ENCODE data around the gene CELSR3.
A peak's percentile ranks its signal among the peaks of the same experiment; 100 is the strongest.

CELSR3 gene

DNA sequence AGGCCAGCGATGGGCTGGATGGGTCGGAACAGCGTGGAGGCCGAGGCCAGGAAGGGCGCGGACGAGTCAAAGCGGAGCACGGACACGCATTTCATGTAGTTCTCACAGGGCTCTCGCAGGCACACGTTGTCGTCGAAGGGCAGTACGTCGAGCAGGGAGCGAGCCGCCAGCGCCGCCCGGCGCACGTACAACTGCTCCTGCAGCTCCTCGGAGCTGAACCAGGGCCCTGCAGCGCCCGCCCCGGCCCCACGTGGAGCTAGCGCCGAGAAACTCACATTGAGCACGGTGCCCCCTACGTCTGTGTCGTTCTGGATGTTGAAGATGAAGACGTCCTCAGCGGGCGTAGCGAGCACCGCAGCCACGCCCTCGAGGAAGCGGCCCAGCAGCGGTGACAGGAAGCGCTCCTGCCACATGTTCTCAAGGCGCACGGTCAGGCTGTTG, 5.8 kb downstream of the CELSR3 start:
- DNase-seq (ENCODE audit: low spot score): no peak

DNA sequence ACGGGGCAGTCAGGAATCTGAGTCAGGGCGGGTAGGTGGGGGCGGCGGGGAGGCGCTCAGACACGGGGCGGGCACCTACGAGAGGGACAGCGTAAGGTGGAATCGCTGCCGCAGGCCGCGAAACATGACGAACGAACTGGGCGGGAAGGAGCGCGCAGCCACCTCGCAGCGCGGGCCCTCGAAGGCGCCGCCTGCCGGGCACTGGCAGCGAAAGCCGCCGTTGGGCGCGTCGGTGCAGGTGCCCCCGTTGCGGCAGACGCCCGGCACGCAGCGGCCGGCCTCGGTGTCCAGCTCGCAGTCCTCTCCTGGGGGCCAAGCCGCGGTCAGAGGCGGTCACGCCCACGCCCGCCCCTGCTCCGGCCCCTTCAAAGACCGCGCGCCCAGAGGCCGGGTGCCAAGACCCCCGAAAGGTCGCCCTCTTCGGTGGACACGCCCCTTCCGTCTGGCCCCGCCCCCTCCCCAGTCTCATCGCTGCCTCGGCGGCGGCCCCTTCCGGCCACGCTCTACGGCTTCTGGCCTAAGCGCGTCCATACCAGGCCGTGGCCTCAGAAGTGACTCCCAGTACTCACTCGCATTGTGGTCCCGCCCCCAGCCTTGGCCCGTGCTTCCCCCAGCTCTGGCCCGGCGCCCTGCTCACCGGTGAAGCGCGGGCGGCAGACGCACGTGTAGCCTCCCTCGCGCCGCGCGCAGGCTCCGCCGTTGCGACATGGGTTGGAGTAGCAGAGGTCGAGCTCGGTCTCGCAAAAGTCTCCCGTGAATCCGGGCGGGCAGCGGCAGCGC, 6.4 kb downstream of the CELSR3 start:
- peak; percentile 91 for DNase-seq (ENCODE audit: low spot score)

DNA sequence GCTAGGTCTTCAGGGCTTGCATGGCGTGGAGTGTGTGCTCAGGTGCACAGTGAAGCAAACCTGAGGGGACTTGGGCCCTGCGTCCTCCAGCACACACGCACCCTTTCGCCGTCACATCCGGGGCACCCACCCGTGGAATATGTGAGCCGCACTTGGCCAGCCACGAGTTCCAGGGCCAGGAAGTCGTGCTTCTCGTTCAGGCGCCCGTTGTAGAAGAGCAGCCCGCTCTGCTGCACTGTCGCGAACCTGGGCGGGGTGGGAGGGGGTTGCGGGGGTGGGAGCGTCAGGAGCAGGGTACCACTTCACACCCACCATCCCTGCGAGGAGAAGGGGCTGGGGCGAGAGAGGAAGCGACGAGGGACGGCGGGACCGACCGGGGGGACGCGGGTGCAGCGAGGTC, 7.1 kb downstream of the CELSR3 start:
- DNase-seq (ENCODE audit: low spot score): peak; percentile 27

DNA sequence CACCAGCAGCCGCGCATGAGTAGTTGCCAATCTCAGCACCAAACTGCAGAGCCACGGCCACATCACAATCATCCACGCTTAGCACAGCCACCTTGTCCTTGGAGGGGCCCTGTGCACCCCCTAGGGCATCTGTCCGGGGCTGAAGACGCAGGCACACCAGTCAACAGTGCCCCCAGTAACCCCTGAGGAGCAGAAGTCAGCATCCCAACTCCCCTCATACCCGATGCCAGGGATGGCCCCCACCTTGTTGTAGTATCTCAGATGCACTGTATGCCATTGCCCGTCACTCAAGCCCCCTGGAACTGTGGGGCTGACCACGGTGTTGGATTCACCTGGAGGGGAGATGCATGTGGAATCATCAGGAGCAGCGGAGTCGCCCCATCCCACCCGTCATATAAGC, 7.6 kb downstream of the CELSR3 start:
- no peak for DNase-seq (ENCODE audit: low spot score)

DNA sequence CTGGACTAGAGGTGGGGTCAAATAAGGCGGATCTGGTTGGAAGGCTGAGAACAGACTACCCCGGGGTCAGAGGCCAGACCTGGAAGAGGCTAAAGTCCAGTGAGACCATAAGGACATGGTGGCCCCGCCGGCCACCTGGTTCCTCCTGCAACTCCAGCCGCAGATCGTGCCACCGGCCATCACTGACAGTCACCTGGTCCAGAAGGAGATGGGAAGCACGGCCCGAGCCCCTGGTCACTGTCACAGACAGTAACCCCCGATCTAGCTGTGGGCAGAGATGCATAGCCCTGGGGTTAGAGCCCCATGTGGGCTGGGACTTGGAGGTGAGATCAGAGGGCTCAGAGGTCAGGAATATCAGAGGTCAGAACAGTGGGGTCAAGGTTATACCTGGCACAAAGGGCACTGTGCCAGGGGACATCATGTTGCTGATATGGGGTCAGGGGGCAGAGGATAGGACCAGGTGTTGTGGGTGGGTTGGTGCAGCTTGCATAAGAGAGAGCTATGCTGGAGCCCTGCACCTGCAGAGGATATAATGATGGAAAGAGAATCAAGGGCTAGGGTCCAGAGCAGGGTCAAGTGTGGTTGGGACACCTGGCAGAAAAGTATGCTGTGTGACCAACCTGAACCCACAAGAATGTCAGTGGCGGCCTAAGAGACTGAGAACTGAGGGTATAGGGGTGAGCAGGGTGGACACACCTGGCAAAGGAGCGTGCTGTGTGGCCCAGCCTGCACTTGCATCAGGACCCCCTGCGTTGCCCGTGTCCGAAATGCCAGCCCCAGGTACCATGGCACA, 9.6 kb downstream of the CELSR3 start:
- DNase-seq (ENCODE audit: low spot score): no peak

DNA sequence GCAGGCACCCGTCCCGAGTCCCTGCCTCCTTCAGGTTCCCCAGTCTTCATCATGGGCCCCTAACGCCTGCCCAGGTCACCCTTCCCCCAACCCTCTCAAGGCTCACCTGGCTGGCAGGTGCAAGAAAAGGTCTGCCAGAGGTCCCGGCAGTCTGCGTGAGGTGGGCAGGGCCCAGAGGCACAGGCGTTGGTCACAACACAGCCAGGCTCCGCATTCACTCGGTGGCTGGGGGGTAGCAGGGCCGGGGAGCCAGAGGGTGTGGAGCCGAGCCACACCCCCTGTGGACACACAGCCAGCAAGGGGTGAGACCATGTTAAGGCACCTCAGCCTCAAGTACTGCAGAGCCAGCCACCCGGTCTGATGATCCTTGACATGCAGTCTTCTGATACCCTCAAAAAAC, 10.9 kb downstream of the CELSR3 start:
- no peak for DNase-seq (ENCODE audit: low spot score)

DNA sequence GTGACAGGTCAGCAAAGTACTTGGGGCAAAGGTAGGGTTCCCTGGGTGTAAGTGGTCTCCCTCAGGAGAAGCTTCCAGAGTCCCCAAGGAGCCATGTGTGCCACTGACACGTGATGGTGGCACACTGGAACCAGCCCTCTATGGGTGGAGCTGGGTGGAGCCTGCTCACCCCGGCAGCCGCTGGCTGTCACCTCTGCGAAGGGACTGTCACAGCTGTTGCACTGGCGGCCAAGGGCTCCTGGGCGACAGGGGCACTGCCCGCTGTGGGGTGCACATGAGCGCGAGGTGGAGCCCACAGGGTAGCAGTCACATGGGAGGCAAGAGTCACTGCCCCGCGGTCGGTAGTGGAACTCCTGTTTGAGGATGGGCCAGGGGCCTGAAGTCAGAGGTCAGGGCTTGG, 12.0 kb downstream of the CELSR3 start:
- no peak for DNase-seq (ENCODE audit: low spot score)

DNA sequence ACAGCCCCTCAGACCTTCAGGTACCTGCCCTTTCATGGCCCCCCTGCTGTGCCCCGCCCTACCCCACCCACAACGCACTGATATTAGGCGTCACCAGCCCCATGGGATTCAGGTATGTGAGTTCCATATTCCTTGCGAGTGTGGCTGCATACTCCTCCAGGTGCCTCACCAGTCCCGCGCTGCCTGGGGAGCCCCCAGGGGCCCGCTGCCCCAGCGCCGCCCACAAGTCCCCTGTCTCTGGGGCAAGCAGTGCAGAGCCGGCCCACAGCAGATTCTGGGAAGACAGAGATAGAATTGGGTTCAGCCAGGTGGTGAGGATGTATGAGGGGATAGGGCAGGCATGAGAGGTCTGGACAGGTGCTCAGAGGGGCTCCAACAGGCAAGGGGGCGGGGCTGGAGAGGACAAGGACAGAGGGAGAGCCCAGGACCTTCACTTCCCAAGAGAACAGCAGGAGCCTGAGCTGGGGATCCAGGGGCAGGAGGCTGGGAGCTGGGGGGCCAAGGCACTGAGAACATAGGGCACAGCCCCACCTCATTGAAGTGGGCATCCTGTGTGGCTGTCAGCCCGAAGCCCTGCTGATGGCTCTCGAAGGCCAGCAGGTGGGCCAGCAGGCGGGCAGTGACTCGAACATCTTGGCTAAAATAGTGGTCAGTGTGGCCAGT, 14.4 kb downstream of the CELSR3 start:
- DNase-seq (ENCODE audit: low spot score): no peak

DNA sequence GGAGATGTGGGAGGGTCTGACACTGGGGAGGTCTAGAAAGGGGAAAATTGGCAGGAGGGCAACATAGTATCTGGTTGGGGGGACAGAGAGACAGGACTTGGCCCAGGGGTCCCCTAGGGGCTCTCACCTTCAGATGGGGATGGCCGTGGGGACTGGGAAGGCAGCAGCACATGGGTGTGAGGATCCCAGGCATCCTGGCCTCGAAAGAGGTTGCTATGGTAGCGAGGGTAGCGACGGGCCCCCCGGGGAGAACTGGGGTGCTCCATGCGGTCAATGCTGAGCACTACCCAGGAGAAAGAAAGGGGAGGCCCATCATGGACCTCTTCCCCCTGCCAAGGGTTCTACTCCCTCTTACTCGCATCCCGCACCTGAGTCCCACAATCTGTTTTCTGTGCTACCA, 15.0 kb downstream of the CELSR3 start:
- no peak for DNase-seq (ENCODE audit: low spot score)

DNA sequence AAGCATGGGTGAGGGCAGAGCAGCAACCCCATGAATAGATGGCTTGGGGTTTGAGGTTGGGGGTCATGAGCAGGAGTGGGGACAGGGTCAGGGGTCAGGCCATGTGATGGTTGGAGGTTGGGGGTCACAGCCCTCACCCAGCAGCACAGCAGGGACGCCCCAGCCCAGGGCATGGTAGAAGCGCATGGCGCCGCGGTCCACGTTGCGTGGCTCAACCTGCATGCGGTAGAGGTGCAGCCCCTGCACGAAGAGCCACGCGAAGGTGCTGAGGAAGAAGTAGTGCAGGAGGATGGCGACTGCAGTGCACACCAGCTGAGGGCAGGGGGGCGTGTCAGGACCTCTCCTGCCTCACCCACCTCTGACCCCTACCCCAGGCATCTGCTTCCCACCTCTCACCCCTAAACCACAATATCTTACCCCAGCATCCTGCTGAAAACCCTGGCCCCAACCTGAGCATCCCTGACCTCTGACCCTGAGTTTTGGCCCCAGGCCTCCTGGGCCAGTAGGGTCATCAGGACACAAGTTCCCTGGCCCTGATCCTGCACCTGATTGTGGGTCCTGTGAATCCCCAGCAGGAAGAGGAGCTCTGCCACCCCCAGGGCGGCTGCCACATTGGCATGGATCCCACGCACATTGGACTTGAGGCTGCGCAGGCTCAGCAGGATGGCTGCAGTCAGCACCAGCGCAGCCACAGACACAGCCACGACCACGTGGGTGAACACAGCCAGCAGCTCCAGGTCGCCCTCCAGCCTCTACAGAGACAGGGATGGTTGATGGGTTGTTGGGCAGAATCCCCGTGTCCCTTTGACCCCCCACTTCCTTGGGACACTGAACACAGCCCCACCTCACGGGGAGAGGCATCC, 17.6 kb downstream of the CELSR3 start:
- DNase-seq (ENCODE audit: low spot score): no peak

DNA sequence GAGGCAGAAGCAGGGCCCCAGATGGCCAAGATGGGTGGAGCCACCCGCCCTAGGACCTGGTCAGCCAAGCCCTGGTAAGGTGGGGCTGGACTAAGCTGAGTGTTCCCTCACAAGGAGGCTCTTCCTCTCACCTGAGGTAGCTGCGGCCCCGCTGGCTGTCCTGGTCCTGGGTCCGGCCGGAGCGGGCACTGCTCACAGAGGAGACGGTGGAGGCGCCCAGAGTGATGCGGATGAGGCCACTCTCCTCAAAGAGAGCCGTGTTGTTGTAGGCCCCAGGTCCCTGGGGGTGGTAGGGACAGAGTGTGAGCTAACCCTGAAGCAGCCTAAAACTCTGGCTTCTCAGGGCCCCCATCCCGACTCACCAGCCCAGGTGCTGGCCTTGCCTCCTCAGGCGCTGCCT, 20.1 kb downstream of the CELSR3 start:
- DNase-seq (ENCODE audit: low spot score): no peak

DNA sequence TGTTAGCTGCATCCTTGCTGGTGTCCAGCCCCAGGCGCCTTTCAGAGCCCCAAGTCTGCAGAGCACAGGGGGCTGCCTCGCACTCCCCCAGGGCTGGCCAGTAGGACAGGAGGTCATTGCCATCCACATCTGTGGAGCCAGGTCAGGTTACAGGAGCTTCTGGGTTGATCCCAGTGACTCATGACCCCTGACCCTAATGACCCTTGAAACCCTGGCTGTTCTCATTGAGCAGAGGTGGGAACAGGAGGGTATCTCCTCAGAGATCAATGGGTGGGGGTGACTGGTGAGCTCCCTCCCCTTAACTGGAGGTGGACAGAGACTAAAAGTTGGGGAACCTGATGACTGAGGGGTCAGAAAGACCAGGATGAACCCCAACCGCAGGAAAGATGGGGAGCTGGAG, 21.3 kb downstream of the CELSR3 start:
- DNase-seq (ENCODE audit: low spot score): no peak

DNA sequence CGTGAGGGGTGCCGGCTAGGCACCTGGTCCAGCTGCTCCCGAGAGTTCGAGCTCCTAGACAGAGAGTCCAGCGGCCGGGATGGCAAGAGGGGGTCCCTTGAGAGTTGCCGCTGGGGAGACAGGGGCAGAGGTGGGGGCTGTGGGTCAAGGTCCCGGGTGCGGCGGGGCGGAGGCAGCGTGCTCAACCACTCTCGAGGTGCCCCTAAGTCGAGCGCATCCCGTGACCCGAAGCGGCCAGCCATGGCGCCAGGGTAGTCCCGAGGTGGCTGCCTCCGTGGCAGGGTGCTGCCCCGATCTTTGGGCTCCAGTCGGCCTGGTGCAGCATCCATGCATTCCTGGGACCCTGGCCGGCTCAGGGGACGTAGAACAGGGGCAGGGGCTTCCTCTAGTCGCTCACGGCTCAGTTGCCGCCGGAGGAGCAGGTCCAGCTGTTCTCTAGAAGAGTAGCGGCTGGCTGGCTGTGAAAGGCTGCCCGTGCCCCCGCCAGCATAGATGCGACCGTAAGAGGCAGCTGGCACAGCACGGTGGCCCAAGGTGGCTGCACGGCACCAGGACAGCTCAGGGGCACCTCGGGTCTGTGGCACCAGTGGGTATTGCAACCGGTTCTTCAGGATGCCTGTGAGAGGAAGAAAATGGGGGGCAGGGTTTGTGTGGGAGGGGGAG, 22.6 kb downstream of the CELSR3 start:
- no peak for DNase-seq (ENCODE audit: low spot score)

DNA sequence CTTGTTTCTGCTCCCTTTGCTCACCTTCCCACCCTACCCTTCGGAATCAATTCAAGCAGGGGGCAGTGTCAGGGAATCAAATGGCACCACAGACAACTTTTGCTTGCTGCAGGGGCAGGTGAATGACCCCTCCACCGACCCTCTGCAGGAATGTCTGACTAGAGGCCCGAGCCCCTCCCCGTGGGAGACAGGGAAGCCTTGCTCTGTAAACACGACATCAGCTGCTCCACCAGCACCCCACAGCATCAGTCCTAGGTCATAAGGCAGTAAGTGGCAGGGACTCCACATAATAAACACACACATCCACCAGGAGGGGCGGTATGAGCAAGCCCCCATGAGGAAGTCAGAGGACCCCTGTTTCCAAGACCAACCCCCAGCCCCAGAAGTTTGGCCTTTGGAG, 25.4 kb downstream of the CELSR3 start:
- no peak for DNase-seq (ENCODE audit: low spot score)

DNA sequence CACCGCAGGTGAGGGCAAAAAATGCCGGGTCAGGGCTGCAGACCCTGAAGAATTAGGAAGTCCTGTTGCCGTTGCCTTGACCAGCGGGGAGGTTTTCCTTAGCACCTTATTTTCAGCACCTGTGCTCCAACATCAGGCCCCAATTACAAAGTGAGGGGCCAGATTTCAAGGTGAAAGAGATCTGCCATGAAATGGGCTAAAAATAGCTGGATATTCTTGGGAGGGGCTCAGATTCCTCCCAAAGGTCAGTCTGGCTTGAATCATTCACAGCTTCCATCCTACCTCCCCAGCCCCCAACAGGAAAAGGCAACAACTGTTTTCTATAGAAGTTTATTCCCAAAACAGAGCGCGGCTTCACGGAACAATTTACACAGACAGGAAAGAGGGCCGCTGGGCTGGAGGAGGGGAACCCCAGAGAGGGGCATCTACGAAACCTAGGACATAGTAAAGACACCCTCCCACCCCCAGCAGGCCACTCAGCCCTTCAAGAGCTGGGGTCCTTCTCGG, 26.5 kb downstream of the CELSR3 start:
- DNase-seq (ENCODE audit: low spot score): no peak

DNA sequence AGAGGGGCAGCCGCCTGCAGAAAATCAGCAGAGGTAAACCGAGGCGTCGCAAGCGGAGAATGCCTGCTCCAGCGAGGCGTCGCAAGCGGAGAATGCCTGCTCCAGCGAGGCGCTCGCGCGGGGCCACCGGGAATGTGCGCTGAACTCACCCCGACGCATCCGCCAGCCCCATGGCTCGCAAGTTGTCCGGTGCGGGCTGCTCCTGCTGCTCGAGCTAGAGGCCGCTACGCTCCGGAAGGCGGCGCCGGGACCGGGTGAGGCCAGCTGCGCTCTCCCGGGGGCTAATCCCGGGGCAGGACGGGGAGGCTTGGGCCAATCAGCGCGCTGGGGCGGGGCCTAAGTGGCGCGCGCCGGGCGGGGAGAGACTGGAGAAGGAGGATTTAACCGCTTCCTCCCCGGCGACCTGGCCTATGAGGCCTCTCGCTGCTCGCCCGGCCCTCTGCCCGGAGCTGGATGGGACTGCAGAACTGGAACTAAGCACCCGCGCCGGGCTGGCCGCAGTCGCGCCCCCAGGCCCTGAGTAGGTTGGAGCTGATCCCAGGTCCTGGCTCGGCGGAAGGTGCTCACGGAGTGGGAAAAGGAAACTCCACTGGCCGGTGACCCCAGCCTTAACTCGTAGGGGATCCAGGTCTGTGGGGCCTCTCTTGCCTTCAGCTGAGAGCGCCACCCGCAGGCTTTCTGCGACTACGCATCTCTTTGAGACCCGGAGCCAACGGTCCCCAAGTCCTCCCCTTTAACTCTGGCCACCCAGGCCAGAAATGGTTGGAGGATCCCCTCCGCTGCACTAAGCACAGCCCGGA, 27.3 kb downstream of the CELSR3 start, which contains the start of gene SLC26A6:
Gene SLC26A6 (minus strand): TSS at position 240 of the 800 bp plus-strand sequence. CDS start 68 bp downstream, at position 172.
- DNase-seq (ENCODE audit: low spot score): peak; percentile 100

DNA sequence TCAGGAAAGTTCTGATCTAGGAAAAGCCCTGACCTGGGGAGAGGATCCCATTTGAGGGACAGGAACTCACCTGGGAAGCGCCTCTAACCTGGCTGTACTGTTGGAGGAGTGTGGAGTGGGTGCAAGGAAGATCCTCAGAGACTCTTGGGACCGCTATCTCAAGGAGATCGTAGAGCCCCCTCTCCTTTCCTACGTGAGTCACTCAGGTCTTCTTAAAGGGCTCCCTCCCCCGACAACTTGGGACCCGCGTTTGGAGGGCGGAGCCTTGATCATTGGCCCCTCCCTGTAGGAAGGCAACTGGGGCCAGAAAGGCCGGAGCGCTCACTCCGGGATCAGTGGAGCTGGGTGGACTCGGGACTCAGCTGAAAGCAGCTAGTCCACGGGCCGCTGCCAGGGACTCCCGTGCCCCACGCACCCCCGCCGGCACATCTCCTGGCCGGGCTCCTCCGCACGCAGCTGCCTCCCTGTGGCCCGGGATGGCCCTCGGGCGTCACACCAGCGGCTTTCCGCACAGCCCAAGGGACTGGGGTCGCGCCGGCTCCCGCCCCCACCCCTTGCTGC, 27.9 kb downstream of the CELSR3 start:
- DNase-seq (ENCODE audit: low spot score): peak; percentile 85

DNA sequence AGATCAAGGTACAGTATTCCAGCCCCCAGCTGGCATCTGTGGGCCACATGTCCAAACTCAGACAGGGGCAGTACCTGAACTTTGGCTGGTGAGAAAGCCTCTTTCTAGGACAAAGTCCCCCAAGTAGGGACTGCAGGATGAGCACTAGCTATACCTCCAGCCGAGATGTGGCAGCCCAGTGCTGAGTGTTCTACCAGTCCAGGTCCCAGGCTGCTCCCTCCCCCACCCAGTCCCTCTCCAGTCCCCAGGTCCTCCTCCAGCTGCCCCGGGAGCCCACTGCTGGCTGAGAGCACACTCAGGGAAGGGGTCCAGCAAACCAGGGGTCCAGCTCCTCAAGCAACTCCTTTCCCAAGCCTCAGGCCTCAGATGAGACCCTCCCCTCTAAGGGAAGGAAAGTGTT, 28.9 kb downstream of the CELSR3 start:
- no peak for DNase-seq (ENCODE audit: low spot score)

DNA sequence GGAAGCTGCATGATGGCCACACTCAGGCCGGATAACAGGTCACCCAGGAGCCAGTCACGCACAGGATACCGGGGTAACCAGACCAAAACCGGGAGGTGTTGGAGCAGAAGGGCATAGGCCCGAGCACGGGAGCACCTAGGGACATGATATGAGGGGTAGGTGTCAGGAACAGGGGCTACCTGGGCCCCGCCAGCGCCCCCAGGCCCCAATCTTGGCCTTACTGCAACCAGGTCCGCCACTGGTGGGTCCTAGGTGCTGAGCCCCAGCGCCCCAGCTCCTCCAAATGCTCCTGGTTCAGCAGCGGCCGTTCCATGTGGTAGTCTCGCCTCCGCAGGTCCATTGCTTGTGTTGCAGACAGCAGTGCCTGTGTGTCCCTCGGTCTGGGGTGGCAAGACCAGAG, 29.4 kb downstream of the CELSR3 start:
- no peak for DNase-seq (ENCODE audit: low spot score)

Measured in AG20443 (cell line).